ENCODE data around the gene CPLX3.
A peak's percentile ranks its signal among the peaks of the same experiment; 100 is the strongest.

The CPLX3 gene

GRCh38 chr15:74829486-74829885, 3.1 kb downstream of the CPLX3 start:
- no peak for DNase-seq (ENCODE audit: low read depth in 2 of 2)

- no peak for DNase-seq (ENCODE audit: low read depth in 2 of 2)
Measured at GRCh38 chr15:74829991-74830390, 3.6 kb downstream of the CPLX3 start.

GRCh38 chr15:74830868-74831267, 4.4 kb downstream of the CPLX3 start:
- no peak for DNase-seq (ENCODE audit: low read depth in 2 of 2)

GRCh38 chr15:74831813-74832495, 5.5 kb downstream of the CPLX3 start:
- no peak for DNase-seq (ENCODE audit: low read depth in 2 of 2)

GRCh38 chr15:74832826-74833225, 6.4 kb downstream of the CPLX3 start:
- no peak for DNase-seq (ENCODE audit: low read depth in 2 of 2)

GRCh38 chr15:74833376-74834107, 7.1 kb downstream of the CPLX3 start:
- no peak for DNase-seq (ENCODE audit: low read depth in 2 of 2)

- no peak for DNase-seq (ENCODE audit: low read depth in 2 of 2)
Measured at GRCh38 chr15:74835312-74835823, 8.9 kb downstream of the CPLX3 start.

- DNase-seq (ENCODE audit: low read depth in 2 of 2), result no peak
Measured at GRCh38 chr15:74836846-74837245, 10.4 kb downstream of the CPLX3 start.

GRCh38 chr15:74837482-74838136, 11.2 kb downstream of the CPLX3 start:
- DNase-seq (ENCODE audit: low read depth in 2 of 2), result no peak

- DNase-seq (ENCODE audit: low read depth in 2 of 2), result no peak
Measured at GRCh38 chr15:74838137-74838516, 11.7 kb downstream of the CPLX3 start.

GRCh38 chr15:74838746-74839525, 12.5 kb downstream of the CPLX3 start:
- no peak for DNase-seq (ENCODE audit: low read depth in 2 of 2)

- DNase-seq (ENCODE audit: low read depth in 2 of 2), result no peak
Measured at GRCh38 chr15:74839526-74840395, 13.3 kb downstream of the CPLX3 start.

- DNase-seq (ENCODE audit: low read depth in 2 of 2), result no peak
Measured at GRCh38 chr15:74840851-74841775, 14.7 kb downstream of the CPLX3 start.

- no peak for DNase-seq (ENCODE audit: low read depth in 2 of 2)
Measured at GRCh38 chr15:74841891-74842373, 15.5 kb downstream of the CPLX3 start.

- peak; percentile 79 to 85 for DNase-seq (ENCODE audit: low read depth in 2 of 2)
Measured at GRCh38 chr15:74842581-74843444, 16.4 kb downstream of the CPLX3 start, which contains the start of gene ULK3. Gene ULK3 (minus strand): TSS chr15:74843156. CDS start chr15:74843105, 51 bp downstream.

GRCh38 chr15:74843445-74843828, 17.0 kb downstream of the CPLX3 start:
- DNase-seq (ENCODE audit: low read depth in 2 of 2), result no peak

GRCh38 chr15:74843891-74844299, 17.5 kb downstream of the CPLX3 start:
- DNase-seq (ENCODE audit: low read depth in 2 of 2), result no peak

All from stimulated activated CD8-positive, alpha-beta memory T cell treated with anti-CD3 and anti-CD28 coated beads, Interleukin-15, amount 100 ng/mL, for 4 hours (primary cell).